DOHH2 (cell line): Measurements from ENCODE around the gene ZBTB4.
"Not testable (repeated sequence)": the region's sequence is repeated elsewhere in the genome, so short reads cannot be mapped to it uniquely, and the experiment has no call there.

Experiments
- EZH2phosphoT487 ChIP-seq: fragments of 200-600 bp; sonication (generic); IDR thresholded peaks from 2 replicates; pipeline ENCODE4 v1.6.1; 2017; ENCODE audit warnings: borderline replicate concordance, mild to moderate bottlenecking, antibody characterized with exemption, low read length, moderate library complexity, mixed read lengths
- TF ChIP-seq, protein P1 (sequence below): fragments of 200-600 bp; sonication (generic); IDR thresholded peaks from one replicate; pipeline ENCODE4 v1.5.1; 2014; ENCODE audit warnings: antibody characterized with exemption, mild to moderate bottlenecking, low read depth, low read length; ENCODE audit not compliant: poor library complexity, severe bottlenecking

DNA sequence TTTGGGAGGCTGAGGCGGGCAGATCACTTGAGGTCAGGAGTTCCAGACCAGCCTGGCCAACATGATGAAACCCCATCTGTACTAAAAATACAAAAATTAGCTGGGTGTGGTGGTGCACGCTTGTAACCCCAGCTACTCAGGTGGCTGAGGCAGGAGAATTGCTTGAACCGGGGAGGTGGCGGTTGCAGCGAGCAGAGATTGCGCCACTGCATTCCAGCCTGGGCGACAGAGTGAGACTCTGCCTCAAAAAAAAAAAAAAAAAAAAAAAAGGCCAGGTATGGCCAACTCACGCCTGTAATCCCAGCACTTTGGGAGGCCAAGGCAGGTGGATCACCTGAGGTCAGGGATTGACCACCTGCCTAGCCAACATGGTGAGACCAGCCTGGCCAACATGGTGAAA, 4.7 kb downstream of the ZBTB4 start:
- TF ChIP-seq, protein P1, sequence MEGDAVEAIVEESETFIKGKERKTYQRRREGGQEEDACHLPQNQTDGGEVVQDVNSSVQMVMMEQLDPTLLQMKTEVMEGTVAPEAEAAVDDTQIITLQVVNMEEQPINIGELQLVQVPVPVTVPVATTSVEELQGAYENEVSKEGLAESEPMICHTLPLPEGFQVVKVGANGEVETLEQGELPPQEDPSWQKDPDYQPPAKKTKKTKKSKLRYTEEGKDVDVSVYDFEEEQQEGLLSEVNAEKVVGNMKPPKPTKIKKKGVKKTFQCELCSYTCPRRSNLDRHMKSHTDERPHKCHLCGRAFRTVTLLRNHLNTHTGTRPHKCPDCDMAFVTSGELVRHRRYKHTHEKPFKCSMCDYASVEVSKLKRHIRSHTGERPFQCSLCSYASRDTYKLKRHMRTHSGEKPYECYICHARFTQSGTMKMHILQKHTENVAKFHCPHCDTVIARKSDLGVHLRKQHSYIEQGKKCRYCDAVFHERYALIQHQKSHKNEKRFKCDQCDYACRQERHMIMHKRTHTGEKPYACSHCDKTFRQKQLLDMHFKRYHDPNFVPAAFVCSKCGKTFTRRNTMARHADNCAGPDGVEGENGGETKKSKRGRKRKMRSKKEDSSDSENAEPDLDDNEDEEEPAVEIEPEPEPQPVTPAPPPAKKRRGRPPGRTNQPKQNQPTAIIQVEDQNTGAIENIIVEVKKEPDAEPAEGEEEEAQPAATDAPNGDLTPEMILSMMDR: not testable (repeated sequence)
- not testable (repeated sequence) for TF ChIP-seq EZH2phosphoT487
